Measurements from ENCODE around the gene TCF25. TPM values are rescaled to one million over a fixed set of nuclear protein-coding genes. Genes with fewer than 3 reads are reported as not detected.
A peak's percentile ranks its signal among the peaks of the same experiment; 100 is the strongest.

Gene TCF25
- total and polyA plus RNA-seq, 2 experiments from 2014 or later, result 95.4 to 143 TPM

DNA sequence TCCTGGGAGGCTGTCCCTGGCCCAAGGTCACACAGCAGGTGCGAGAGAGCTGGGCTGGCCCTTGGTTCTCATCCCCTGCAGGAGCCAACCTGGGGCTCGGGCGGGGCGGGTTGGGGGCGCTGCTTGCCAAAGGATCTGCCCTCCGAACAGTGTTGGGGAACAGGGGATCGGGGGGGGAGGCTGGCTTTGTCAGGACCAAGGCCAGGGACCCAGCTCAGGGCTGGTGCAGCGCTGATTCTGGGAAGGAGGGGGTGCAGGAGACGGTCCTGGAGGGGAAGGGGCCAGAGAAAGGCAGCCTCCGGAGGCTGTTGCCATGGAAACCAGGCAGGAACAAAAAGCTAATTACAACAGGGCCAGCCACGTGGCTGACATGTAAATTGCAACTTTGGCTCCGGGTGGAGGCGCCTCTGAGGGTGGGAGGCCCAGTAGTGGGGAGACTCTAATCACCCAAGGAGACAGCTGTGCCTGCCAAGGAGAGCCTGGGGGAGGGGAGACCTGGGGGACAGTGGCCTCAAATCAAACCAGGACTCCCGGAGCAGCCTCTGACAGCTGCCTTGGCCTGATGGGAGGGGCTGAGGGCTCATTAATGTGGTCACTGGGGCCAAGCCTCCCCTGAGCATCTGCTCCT, 51.0 kb downstream of the TCF25 start:
- TF ChIP-seq NANOG (IDR thresholded peaks at IDR 0.05; ENCODE audit: borderline replicate concordance) (no peak), REST (IDR thresholded peaks at IDR 0.05; ENCODE audit: unreplicated experiment) (peak; percentile 85), EZH2 (IDR thresholded peaks at IDR 0.05; ENCODE audit: low read depth, unreplicated experiment) (no peak)
- H3K4me3 ChIP-seq, result peak overlapping the region; percentile 86
- peak overlapping the region; percentile 68 for H3K4me3 Mint-ChIP-seq
- no peaks in the 10 kb centered on the region for H3K36me3 Mint-ChIP-seq (ENCODE audit: low read depth)
- peaks cover 38% of the 10 kb centered on the region for H3K27me3 Mint-ChIP-seq (ENCODE audit: insufficient read depth, low read depth, poor library complexity)
- 0 out of 2 replicates have a peak, but pooled peaks cover 8% of the 10 kb centered on the region for H3F3A ChIP-seq (replicated peaks; ENCODE audit: low read depth)
- H2AFZ ChIP-seq, result no peak overlapping the region
- H4K20me1 ChIP-seq (replicated peaks; ENCODE audit: insufficient read depth), result peaks cover 13% of the 10 kb centered on the region; the same call in 1 of the 2 replicates
- DNase-seq (ENCODE audit: low spot score) (peak; percentile 94), ATAC-seq (peak; percentile 34)
- H3K27ac ChIP-seq (ENCODE audit: low read depth), result no peak overlapping the region
- no peaks in the 10 kb centered on the region for H3K9me3 Mint-ChIP-seq
- peaks cover 16% of the 10 kb centered on the region for H3K4me1 Mint-ChIP-seq
- H3K4me1 ChIP-seq (ENCODE audit: insufficient read depth), result peaks cover 28% of the 10 kb centered on the region
- H3K9me2 ChIP-seq (ENCODE audit: insufficient read depth), result no peaks in the 10 kb centered on the region
- no peak overlapping the region for H3K27ac Mint-ChIP-seq
- no peaks in the 10 kb centered on the region for H3K36me3 ChIP-seq (ENCODE audit: insufficient read depth)
- H3K79me2 ChIP-seq (replicated peaks; ENCODE audit: insufficient read depth), result peaks cover 19% of the 10 kb centered on the region
- H3K4me2 ChIP-seq, result peak overlapping the region; percentile 92
- H3K27me3 ChIP-seq (ENCODE audit: insufficient read depth), result peaks cover 17% of the 10 kb centered on the region

GRCh38 chr16:89924925-89925307, 51.5 kb downstream of the TCF25 start:
- peak; percentile 37 for DNase-seq (ENCODE audit: low spot score)
- TF ChIP-seq CREB1 (CRISPR knock-in tag; IDR thresholded peaks at IDR 0.05; ENCODE audit: low read depth) (no peak), EZH2 (IDR thresholded peaks at IDR 0.05; ENCODE audit: low read depth, unreplicated experiment) (no peak), ZNF462 (CRISPR knock-in tag; IDR thresholded peaks at IDR 0.05) (no peak), STAT1 (IDR thresholded peaks at IDR 0.05; ENCODE audit: unreplicated experiment) (no peak), ZNF114 (CRISPR knock-in tag; IDR thresholded peaks at IDR 0.05) (no peak), EZH2phosphoT487 (IDR thresholded peaks at IDR 0.05; ENCODE audit: unreplicated experiment) (no peak), ETS1 (IDR thresholded peaks at IDR 0.05) (no peak), POLR2AphosphoS5 (IDR thresholded peaks at IDR 0.05; ENCODE audit: low read depth) (no peak), ZNF331 (CRISPR knock-in tag; IDR thresholded peaks at IDR 0.05; ENCODE audit: low read depth) (no peak)

More at GRCh38 chr16:89924925-89925307, 51.5 kb downstream of the TCF25 start:
- Mint-ChIP-seq H3K9me3 (no peaks in the 10 kb centered on the region; the same call in 2 of the 3 replicates), H3K27ac (no peak overlapping the region), H3K4me1 (peaks cover 16% of the 10 kb centered on the region), H3K36me3 (ENCODE audit: low read depth) (no peaks in the 10 kb centered on the region; the same call in 2 of the 3 replicates), H3K4me3 (peak overlapping the region; percentile 65; the same call in 2 of the 3 replicates), H3K27me3 (ENCODE audit: insufficient read depth, low read depth, poor library complexity) (peaks cover 35% of the 10 kb centered on the region)
- Histone ChIP-seq H3K4me1 (ENCODE audit: insufficient read depth) (peaks cover 28% of the 10 kb centered on the region), H3K27me3 (ENCODE audit: insufficient read depth) (peaks cover 16% of the 10 kb centered on the region), H3F3A (replicated peaks; ENCODE audit: low read depth) (0 out of 2 replicates have a peak, but pooled peaks cover 8% of the 10 kb centered on the region), H3K36me3 (ENCODE audit: insufficient read depth) (no peaks in the 10 kb centered on the region), H3K79me2 (replicated peaks; ENCODE audit: insufficient read depth) (peaks cover 19% of the 10 kb centered on the region), H3K9me2 (ENCODE audit: insufficient read depth) (no peaks in the 10 kb centered on the region), H3K4me2 (peak overlapping the region; percentile 92), H3K4me3 (peak overlapping the region; percentile 86), H4K20me1 (replicated peaks; ENCODE audit: insufficient read depth) (peaks cover 13% of the 10 kb centered on the region; the same call in 1 of the 2 replicates), H3K27ac (ENCODE audit: low read depth) (no peak overlapping the region), H2AFZ (no peak overlapping the region)
- no peak; the same call in 2 of the 3 replicates for ATAC-seq

All from GM23338 (cell line).